ENCODE data around the gene RTL3. TPM values are rescaled to one million over a fixed set of nuclear protein-coding genes. Genes with fewer than 3 reads are reported as not detected.
"Not testable (repeated sequence)": the region's sequence is repeated elsewhere in the genome, so short reads cannot be mapped to it uniquely, and the experiment has no call there.

RTL3 gene
- total RNA-seq, 4 donors from 2014 or later: 1.7 to 5.7 (median 3.3) TPM

DNA sequence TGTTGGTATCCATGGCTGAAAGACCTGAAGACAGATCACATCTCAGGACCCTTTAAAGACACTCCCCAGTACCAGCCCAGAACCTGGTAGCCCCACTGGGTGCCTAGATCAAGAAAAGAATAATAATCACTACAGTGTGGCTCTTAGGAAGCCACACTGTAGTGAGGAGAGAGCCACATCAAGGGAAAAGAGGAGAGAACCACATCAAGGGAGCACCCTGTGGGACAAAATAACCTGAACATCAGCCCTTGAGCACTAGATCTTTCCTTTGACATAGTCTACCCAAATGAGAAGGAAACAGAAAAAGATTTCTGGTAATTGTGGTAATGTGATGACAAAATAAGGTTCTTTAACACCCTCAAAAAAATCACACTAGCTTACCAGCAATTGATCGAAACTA, 15.3 kb downstream of the RTL3 start:
- intact Hi-C loops (cut with DNase I): no loop called here
- no peak for TF ChIP-seq EP300 (IDR thresholded peaks at IDR 0.05)
- TF ChIP-seq, protein P1, sequence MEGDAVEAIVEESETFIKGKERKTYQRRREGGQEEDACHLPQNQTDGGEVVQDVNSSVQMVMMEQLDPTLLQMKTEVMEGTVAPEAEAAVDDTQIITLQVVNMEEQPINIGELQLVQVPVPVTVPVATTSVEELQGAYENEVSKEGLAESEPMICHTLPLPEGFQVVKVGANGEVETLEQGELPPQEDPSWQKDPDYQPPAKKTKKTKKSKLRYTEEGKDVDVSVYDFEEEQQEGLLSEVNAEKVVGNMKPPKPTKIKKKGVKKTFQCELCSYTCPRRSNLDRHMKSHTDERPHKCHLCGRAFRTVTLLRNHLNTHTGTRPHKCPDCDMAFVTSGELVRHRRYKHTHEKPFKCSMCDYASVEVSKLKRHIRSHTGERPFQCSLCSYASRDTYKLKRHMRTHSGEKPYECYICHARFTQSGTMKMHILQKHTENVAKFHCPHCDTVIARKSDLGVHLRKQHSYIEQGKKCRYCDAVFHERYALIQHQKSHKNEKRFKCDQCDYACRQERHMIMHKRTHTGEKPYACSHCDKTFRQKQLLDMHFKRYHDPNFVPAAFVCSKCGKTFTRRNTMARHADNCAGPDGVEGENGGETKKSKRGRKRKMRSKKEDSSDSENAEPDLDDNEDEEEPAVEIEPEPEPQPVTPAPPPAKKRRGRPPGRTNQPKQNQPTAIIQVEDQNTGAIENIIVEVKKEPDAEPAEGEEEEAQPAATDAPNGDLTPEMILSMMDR (IDR thresholded peaks at IDR 0.05): no peak
- no peak for TF ChIP-seq POLR2A (IDR thresholded peaks at IDR 0.05; ENCODE audit: low read depth)
- TF ChIP-seq POLR2AphosphoS5 (IDR thresholded peaks at IDR 0.05): no peak
- Histone ChIP-seq H3K4me3 (no peak overlapping the region), H3K27ac (replicated peaks in 1 of 4) (no peak overlapping the region), H3K36me3 (no peaks in the 10 kb centered on the region), H3K9me3 (peaks cover 0 to 6% (median 0%) of the 10 kb centered on the region in 4 donors), H3K4me1 (no peaks in the 10 kb centered on the region), H3K27me3 (no peaks in the 10 kb centered on the region)
- no peak for DNase-seq (ENCODE audit: extremely low spot score)
- 100% methylated on average over 1 of the region's 1 CpG for WGBS

DNA sequence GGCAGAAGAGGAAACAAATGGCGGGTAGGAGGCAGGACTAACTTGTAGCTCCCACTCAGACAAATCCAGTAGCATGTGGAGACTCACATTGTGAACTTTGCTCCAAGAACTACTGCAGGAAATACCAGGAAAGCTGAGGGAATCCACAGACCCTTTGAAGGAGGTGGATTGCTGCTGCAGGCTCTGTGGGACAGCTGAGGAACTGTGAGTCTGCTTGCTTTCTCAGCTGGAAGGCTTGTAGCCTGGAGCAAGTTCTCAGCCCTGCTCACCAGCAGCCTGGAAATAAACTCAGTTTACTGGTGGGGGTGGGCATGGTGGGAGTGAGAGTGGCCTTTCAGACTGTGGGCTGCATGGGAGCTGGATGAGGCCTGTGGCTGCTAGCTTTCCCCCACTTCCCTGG, 16.0 kb downstream of the RTL3 start:
- Histone ChIP-seq H3K4me3 (no peak overlapping the region), H3K27ac (replicated peaks in 1 of 4) (no peak overlapping the region), H3K9me3 (no peaks in the 10 kb centered on the region), H3K4me1 (no peaks in the 10 kb centered on the region), H3K27me3 (no peaks in the 10 kb centered on the region), H3K36me3 (no peaks in the 10 kb centered on the region)
- 36% methylated on average over 1 of the region's 1 CpG for WGBS
- TF ChIP-seq POLR2A (IDR thresholded peaks at IDR 0.05; ENCODE audit: low read depth) (no peak), EP300 (IDR thresholded peaks at IDR 0.05) (no peak), POLR2AphosphoS5 (IDR thresholded peaks at IDR 0.05) (no peak)
- TF ChIP-seq, protein P1 (IDR thresholded peaks at IDR 0.05): no peak
- intact Hi-C loops (cut with DNase I): no loop called here
- DNase-seq (ENCODE audit: extremely low spot score): no peak

DNA sequence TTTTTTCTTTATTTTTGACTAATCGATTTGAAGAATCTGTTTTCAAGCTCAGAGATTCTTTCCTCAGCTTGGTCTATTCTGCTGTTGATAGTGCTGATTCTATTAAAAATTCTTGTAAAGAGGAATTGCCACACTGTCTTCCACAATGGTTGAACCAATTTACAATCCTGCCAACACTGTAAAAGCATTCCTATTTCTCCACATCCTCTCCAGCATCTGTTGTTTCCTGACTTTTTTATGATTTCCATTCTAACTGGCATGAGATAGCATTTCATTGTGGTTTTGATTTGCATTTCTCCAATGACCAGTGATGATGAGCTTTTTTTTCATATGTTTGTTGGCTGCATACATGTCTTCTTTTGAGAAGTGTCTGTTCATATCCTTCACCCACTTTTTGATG, 23.0 kb downstream of the RTL3 start:
- H3K4me3 ChIP-seq; H3K27ac ChIP-seq (replicated peaks in 1 of 4); DNase-seq (ENCODE audit: extremely low spot score); H3K27me3 ChIP-seq; intact Hi-C loops (cut with DNase I); H3K36me3 ChIP-seq; H3K4me1 ChIP-seq; H3K9me3 ChIP-seq: not testable (repeated sequence)
- WGBS: 68% methylated on average over 1 of the region's 1 CpG

DNA sequence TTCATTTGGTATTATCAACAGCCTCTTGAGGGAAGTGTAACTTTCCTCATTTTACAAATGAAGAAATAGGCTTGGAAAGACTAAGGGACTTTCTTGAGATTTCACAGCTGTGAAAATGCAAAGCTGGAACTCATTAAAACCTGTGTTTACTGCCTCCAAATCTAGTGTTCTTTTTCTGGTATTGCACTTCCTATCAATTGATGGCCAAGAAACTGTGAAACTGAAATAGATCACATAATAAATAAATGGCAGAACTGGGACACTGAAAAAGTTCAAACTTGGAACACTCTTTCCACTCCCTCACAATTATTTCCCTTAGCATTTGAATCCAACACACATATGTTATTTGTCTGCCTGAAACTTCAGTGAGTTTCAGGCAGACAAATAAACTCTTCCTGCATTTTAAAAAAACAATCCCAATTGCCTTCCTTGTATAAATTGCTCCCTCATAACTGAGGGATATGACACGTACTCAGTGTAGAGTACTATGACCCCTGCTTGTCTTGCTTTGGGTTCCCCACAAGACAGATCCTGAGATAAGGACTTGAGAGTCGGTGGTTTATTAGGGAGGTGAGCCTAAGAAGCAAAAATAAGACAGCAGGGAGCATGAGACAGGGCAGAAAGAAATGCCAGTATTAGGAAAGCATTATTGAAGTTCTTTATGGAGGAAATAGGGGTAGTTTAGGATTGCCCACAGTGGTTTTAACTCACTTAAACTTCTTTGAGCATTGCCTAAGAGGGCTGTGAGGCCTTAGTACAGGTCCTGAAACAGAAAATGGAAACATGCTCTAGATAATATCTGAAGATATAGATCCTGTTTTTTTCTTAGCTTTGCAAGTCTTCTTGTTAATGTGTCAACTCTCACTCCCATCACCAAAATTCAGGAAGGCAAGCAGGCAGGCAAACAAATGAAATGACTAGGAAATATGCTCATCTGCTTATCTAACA, 33.9 kb downstream of the RTL3 start:
- no peaks in the 10 kb centered on the region for H3K36me3 ChIP-seq
- WGBS: 25% methylated on average over 2 of the region's 2 CpGs
- H3K27ac ChIP-seq (replicated peaks in 1 of 4): peak overlapping the region in 2 of 4 donors; percentile 3 to 36
- peak in 1 of 2 donors; percentile 41 for TF ChIP-seq POLR2AphosphoS5 (IDR thresholded peaks at IDR 0.05)
- no peak for TF ChIP-seq POLR2A (IDR thresholded peaks at IDR 0.05; ENCODE audit: low read depth)
- no peaks in the 10 kb centered on the region for H3K27me3 ChIP-seq
- no peak overlapping the region for H3K4me3 ChIP-seq
- DNase-seq (ENCODE audit: extremely low spot score): no peak
- H3K9me3 ChIP-seq: peaks cover 0 to 3% (median 0%) of the 10 kb centered on the region in 4 donors
- intact Hi-C loops (cut with DNase I): no loop called here
- peaks cover 0 to 2% (median 0%) of the 10 kb centered on the region in 4 donors for H3K4me1 ChIP-seq

DNA sequence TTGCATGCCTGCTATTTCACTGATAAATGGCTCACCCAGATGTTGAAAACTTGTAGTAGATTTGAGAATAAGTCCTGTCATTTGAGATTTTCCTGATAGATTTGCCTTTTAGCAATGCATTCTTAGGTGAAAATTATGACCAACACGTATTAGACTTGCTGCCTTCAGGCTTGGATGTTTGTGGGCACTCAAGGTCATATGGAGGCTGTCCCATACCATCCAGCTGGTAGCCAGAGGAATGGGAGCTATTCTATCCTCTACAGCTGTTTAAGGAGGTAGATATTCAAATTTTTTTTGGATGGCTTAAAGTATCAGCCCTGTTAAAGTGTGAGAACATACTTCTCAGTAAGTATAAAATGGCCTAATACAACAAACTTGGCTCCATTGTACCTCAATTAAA, 34.7 kb downstream of the RTL3 start:
- TF ChIP-seq POLR2A (IDR thresholded peaks at IDR 0.05; ENCODE audit: low read depth) (no peak), POLR2AphosphoS5 (IDR thresholded peaks at IDR 0.05) (no peak)
- H3K36me3 ChIP-seq: no peaks in the 10 kb centered on the region
- no peak for DNase-seq (ENCODE audit: extremely low spot score)
- WGBS: 18% methylated on average over 1 of the region's 1 CpG
- peaks cover 0 to 5% (median 0%) of the 10 kb centered on the region in 4 donors for H3K4me1 ChIP-seq
- no peaks in the 10 kb centered on the region for H3K27me3 ChIP-seq
- H3K9me3 ChIP-seq: peaks cover 0 to 3% (median 0%) of the 10 kb centered on the region in 4 donors
- intact Hi-C loops (cut with DNase I): no loop called here
- no peak overlapping the region for H3K4me3 ChIP-seq
- H3K27ac ChIP-seq (replicated peaks in 1 of 4): peak overlapping the region in 1 of 4 donors; percentile 14

DNA sequence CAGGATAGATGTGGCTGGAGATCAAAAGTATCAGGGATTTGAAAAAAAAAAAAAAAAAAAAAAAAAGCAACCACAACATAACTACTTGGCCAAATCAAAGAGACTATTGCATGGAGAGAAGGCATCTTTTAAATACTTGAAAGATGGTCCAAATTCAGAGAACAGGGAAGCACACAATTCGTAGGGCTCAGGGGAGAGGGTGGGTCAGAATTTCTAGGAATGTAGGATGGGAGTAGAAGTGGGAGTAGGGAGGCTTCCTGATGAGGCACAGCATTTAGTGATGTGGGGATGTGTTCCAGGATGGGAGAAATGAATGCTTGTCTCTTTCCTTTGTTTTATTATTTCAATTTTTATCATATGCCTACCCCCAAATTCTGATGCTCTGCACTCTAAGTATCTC, 36.3 kb downstream of the RTL3 start:
- H3K36me3 ChIP-seq: no peaks in the 10 kb centered on the region
- intact Hi-C loops (cut with DNase I): no loop called here
- 19% methylated on average over 1 of the region's 1 CpG for WGBS
- no peaks in the 10 kb centered on the region for H3K9me3 ChIP-seq
- DNase-seq (ENCODE audit: extremely low spot score): no peak
- TF ChIP-seq, protein P1 (IDR thresholded peaks at IDR 0.05): no peak
- no peak overlapping the region for H3K27ac ChIP-seq (replicated peaks in 1 of 4)
- no peaks in the 10 kb centered on the region for H3K27me3 ChIP-seq
- no peak overlapping the region for H3K4me3 ChIP-seq
- H3K4me1 ChIP-seq: peaks cover 0 to 5% (median 0%) of the 10 kb centered on the region in 4 donors
